NCI-H2196 (cell line): ENCODE results near the gene SFTA2.
"Not testable (repeated sequence)": the region's sequence is repeated elsewhere in the genome, so short reads cannot be mapped to it uniquely, and the experiment has no call there.

Experiments
- DNase-seq: peaks from one replicate; lab custom pipeline; 2025; ENCODE audit not compliant: unreplicated experiment; lab: John Stamatoyannopoulos, UW

SFTA2 gene

GRCh38 chr6:30944051-30944450 lies 12.1 kb upstream of the SFTA2 start:
- DNase-seq = no peak

- peak; percentile 9 for DNase-seq
Measured at GRCh38 chr6:30942338-30943060, 10.5 kb upstream of the SFTA2 start.

GRCh38 chr6:30940361-30940986 lies 8.5 kb upstream of the SFTA2 start, which contains the start of gene MUCL3:
Gene MUCL3, plus strand, starts transcription at chr6:30940973. Its CDS starts 27 bp downstream, at chr6:30941000.
- no peak for DNase-seq

GRCh38 chr6:30939473-30939872 lies 7.5 kb upstream of the SFTA2 start:
- no peak for DNase-seq

- no peak for DNase-seq
Measured at GRCh38 chr6:30938730-30939129, 6.8 kb upstream of the SFTA2 start.

GRCh38 chr6:30937265-30937664 lies 5.3 kb upstream of the SFTA2 start:
- no peak for DNase-seq

GRCh38 chr6:30935018-30935417 lies 3.0 kb upstream of the SFTA2 start:
- no peak for DNase-seq

- no peak for DNase-seq
Measured at GRCh38 chr6:30932665-30933365, 845 bp upstream of the SFTA2 start.

- no peak for DNase-seq
Measured at GRCh38 chr6:30931272-30931671, 698 bp downstream of the SFTA2 start.

GRCh38 chr6:30930506-30930905 lies 1.5 kb downstream of the SFTA2 start:
- DNase-seq = no peak

GRCh38 chr6:30928677-30929076 lies 3.3 kb downstream of the SFTA2 start:
- no peak for DNase-seq

GRCh38 chr6:30927080-30927479 lies 4.9 kb downstream of the SFTA2 start:
- DNase-seq = not testable (repeated sequence)

- DNase-seq = no peak
Measured at GRCh38 chr6:30926644-30927043, 5.3 kb downstream of the SFTA2 start.

- not testable (repeated sequence) for DNase-seq
Measured at GRCh38 chr6:30924040-30924627, 7.8 kb downstream of the SFTA2 start.

GRCh38 chr6:30922447-30922852 lies 9.5 kb downstream of the SFTA2 start:
- DNase-seq = no peak

GRCh38 chr6:30918670-30919069 lies 13.3 kb downstream of the SFTA2 start:
- no peak for DNase-seq

GRCh38 chr6:30917487-30917886 lies 14.5 kb downstream of the SFTA2 start:
- no peak for DNase-seq

- DNase-seq = no peak
Measured at GRCh38 chr6:30917041-30917440, 14.9 kb downstream of the SFTA2 start.

- DNase-seq = peak; percentile 51
Measured at GRCh38 chr6:30915591-30915946, 16.4 kb downstream of the SFTA2 start.

GRCh38 chr6:30914854-30915590 lies 16.9 kb downstream of the SFTA2 start:
- DNase-seq = no peak
